HEK293 (cell line): ENCODE measurements around the gene MTF2.

Experiments used
- BCL11B ChIP-seq: fragments of 450-650 bp; formaldehyde crosslinking; IDR thresholded peaks from 2 replicates; pipeline ENCODE4 v1.5.1; 2016; ENCODE audit warnings: low read depth, missing biosample characterization, missing genetic modification characterization
- FEZF1 ChIP-seq: fragments of 450-650 bp; formaldehyde crosslinking; IDR thresholded peaks from 2 replicates; pipeline ENCODE4 v1.5.1; 2016; ENCODE audit warnings: missing biosample characterization, missing genetic modification characterization
- GFI1B ChIP-seq: fragments of 450-650 bp; formaldehyde crosslinking; IDR thresholded peaks from 2 replicates; pipeline ENCODE4 v1.5.1; 2016; ENCODE audit warnings: missing biosample characterization, missing genetic modification characterization
- OSR2 ChIP-seq: fragments of 450-650 bp; formaldehyde crosslinking; IDR thresholded peaks from 2 replicates; pipeline ENCODE4 v1.5.1; 2016; ENCODE audit warnings: missing biosample characterization, missing genetic modification characterization
- OVOL3 ChIP-seq: fragments of 450-650 bp; formaldehyde crosslinking; IDR thresholded peaks from 2 replicates; pipeline ENCODE4 v1.5.1; 2016; ENCODE audit warnings: missing biosample characterization, missing genetic modification characterization
- PBX3 ChIP-seq: sonication (generic); formaldehyde crosslinking; IDR thresholded peaks from 2 replicates; pipeline ENCODE4 v1.8.1; 2022; ENCODE audit warnings: mild to moderate bottlenecking, moderate library complexity, missing genetic modification reagents
- PRDM1 ChIP-seq: fragments of 450-650 bp; formaldehyde crosslinking; IDR thresholded peaks from 2 replicates; pipeline ENCODE4; 2016; ENCODE audit warnings: missing biosample characterization, missing genetic modification characterization
- PRDM4 ChIP-seq: fragments of 450-650 bp; formaldehyde crosslinking; IDR thresholded peaks from 2 replicates; pipeline ENCODE4 v1.5.1; 2017; ENCODE audit warnings: missing biosample characterization, missing genetic modification characterization
- SP2 ChIP-seq: fragments of 450-650 bp; formaldehyde crosslinking; IDR thresholded peaks from 2 replicates; pipeline ENCODE4 v1.5.1; 2016; ENCODE audit warnings: missing biosample characterization, missing genetic modification characterization
- SP3 ChIP-seq: fragments of 450-650 bp; formaldehyde crosslinking; IDR thresholded peaks from 2 replicates; pipeline ENCODE4 v1.5.1; 2016; ENCODE audit warnings: missing biosample characterization, missing genetic modification characterization
- YY2 ChIP-seq: fragments of 450-650 bp; formaldehyde crosslinking; IDR thresholded peaks from 2 replicates; pipeline ENCODE4 v1.5.1; 2016; ENCODE audit warnings: missing biosample characterization, missing genetic modification characterization
- ZBTB11 ChIP-seq: fragments of 450-650 bp; formaldehyde crosslinking; conservative IDR thresholded peaks from 2 replicates; pipeline ENCODE4 v1.5.1; 2016; ENCODE audit warnings: low read depth, missing biosample characterization, missing genetic modification characterization
- ZBTB6 ChIP-seq: fragments of 450-650 bp; formaldehyde crosslinking; IDR thresholded peaks from 2 replicates; pipeline ENCODE4 v1.5.1; 2017; ENCODE audit warnings: missing biosample characterization, missing genetic modification characterization
- ZNF140 ChIP-seq: fragments of 450-650 bp; formaldehyde crosslinking; IDR thresholded peaks from 2 replicates; pipeline ENCODE4 v1.5.1; 2016; ENCODE audit warnings: missing biosample characterization, missing genetic modification characterization
- ZNF2 ChIP-seq: fragments of 450-650 bp; formaldehyde crosslinking; IDR thresholded peaks from 2 replicates; pipeline ENCODE4 v1.5.1; 2016; ENCODE audit warnings: missing biosample characterization, missing genetic modification characterization
- ZNF24 ChIP-seq: fragments of 450-650 bp; formaldehyde crosslinking; IDR thresholded peaks from 2 replicates; pipeline ENCODE4 v1.5.1; 2016; ENCODE audit warnings: missing biosample characterization, missing genetic modification characterization
- ZNF350 ChIP-seq: fragments of 450-650 bp; formaldehyde crosslinking; IDR thresholded peaks from 2 replicates; pipeline ENCODE4 v1.5.0; 2017; ENCODE audit warnings: missing biosample characterization, mild to moderate bottlenecking, missing genetic modification characterization
- ZNF398 ChIP-seq: fragments of 450-650 bp; formaldehyde crosslinking; IDR thresholded peaks from 2 replicates; pipeline ENCODE4 v1.5.1; 2017; ENCODE audit warnings: missing biosample characterization, missing genetic modification characterization
- ZNF423 ChIP-seq: fragments of 450-650 bp; formaldehyde crosslinking; IDR thresholded peaks from 2 replicates; pipeline ENCODE4 v1.5.1; 2016; ENCODE audit warnings: missing biosample characterization, missing genetic modification characterization
- ZNF510 ChIP-seq: fragments of 450-650 bp; formaldehyde crosslinking; IDR thresholded peaks from 2 replicates; pipeline ENCODE4 v1.5.1; 2018; ENCODE audit warnings: mild to moderate bottlenecking, missing genetic modification characterization, missing biosample characterization; ENCODE audit not compliant: insufficient replicate concordance
- ZNF544 ChIP-seq: fragments of 450-650 bp; formaldehyde crosslinking; IDR thresholded peaks from 2 replicates; pipeline ENCODE4 v1.5.0; 2017; ENCODE audit warnings: missing biosample characterization, missing genetic modification characterization
- ZNF548 ChIP-seq: fragments of 450-650 bp; formaldehyde crosslinking; IDR thresholded peaks from 2 replicates; pipeline ENCODE4 v1.5.1; 2016; ENCODE audit warnings: missing biosample characterization, missing genetic modification characterization
- ZNF571 ChIP-seq: fragments of 450-650 bp; formaldehyde crosslinking; IDR thresholded peaks from 2 replicates; pipeline ENCODE4 v1.5.0; 2017; ENCODE audit warnings: missing biosample characterization, missing genetic modification characterization
- ZNF600 ChIP-seq: fragments of 450-650 bp; formaldehyde crosslinking; IDR thresholded peaks from 2 replicates; pipeline ENCODE4 v1.5.1; 2016; ENCODE audit warnings: missing biosample characterization, missing genetic modification characterization
- ZNF664 ChIP-seq: fragments of 450-650 bp; formaldehyde crosslinking; IDR thresholded peaks from 2 replicates; pipeline ENCODE4 v1.5.1; 2016; ENCODE audit warnings: missing biosample characterization, missing genetic modification characterization
- ZNF677 ChIP-seq: fragments of 450-650 bp; IDR thresholded peaks from 2 replicates; pipeline ENCODE4 v1.5.0; 2018; ENCODE audit warnings: missing biosample characterization, mild to moderate bottlenecking, missing genetic modification characterization, moderate library complexity
- ZNF777 ChIP-seq: fragments of 450-650 bp; formaldehyde crosslinking; IDR thresholded peaks from 2 replicates; pipeline ENCODE4 v1.5.1; 2017; ENCODE audit warnings: missing biosample characterization, missing genetic modification characterization, borderline replicate concordance
- ZNF830 ChIP-seq: fragments of 450-650 bp; IDR thresholded peaks from 2 replicates; pipeline ENCODE4 v1.5.0; 2018; ENCODE audit warnings: missing biosample characterization, missing genetic modification characterization, low read depth, mild to moderate bottlenecking, moderate library complexity

Gene MTF2

DNA sequence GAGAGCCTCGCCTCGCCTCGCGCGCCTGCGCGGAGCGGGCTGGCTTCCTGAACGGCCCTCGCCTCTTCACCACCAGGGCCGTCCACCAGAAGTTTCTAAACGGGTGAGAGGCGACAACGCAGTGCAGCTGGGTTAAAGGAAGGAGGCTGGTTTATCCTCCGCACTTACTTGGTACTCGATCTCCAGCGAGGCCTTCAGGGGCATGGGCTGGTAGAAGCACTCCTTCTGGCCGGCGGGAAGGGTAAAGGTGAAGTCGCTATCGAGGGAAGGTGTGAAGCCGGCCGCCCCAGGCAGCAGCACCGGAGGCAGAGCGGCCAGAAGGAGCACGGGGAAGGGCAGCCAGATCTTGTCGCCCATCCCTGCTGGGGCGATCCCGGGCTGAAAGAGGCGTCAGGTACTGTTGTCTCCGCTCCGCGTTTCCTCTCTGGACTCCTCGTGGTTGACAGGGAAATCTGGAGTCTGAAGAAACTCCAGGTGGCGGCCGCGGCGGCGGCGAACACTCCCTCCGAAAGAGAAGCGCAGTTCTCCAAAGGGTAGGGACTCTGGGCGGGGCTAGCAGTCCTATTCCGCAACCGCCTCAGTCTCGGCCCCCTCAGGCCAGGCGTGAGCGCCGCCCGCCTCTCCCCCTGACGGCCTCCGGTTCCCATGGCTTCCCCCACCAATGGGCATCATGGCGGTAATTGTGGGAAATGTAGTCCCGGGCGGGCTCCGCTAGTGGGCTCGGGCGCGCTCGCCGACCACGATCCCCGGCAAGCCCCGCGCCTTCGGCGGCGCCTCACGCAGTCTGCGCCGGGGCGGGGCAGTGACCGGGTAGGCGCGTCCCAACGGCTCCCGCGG is 101.0 kb downstream of the MTF2 start, which contains the start of gene TMED5 (continued):
- TF ChIP-seq ZNF398 (tag by site-specific recombination) (peak; percentile 91), ZNF140 (tag by site-specific recombination) (no peak), YY2 (tag by site-specific recombination) (peak; percentile 67; the same call in 1 of the 2 replicates), BCL11B (tag by site-specific recombination) (peak; percentile 41; the same call in 1 of the 2 replicates), ZNF24 (tag by site-specific recombination) (peak; percentile 38), ZNF2 (tag by site-specific recombination) (peak; percentile 98), ZNF777 (tag by site-specific recombination) (peak; percentile 100), ZNF510 (tag by site-specific recombination) (no peak), SP3 (peak; percentile 95), OSR2 (tag by site-specific recombination) (no peak), ZNF548 (no peak), ZBTB6 (tag by site-specific recombination) (no peak), SP2 (peak; percentile 90), FEZF1 (tag by site-specific recombination) (peak; percentile 3; the same call in 1 of the 2 replicates), ZBTB11 (tag by site-specific recombination) (peak; percentile 7; the same call in 1 of the 2 replicates), ZNF423 (tag by site-specific recombination) (no peak), ZNF571 (tag by site-specific recombination) (no peak), ZNF350 (tag by site-specific recombination) (no peak), ZNF830 (tag by site-specific recombination) (no peak), OVOL3 (tag by site-specific recombination) (0 out of 2 replicates have a peak, but pooled peaks have one; percentile 39), ZNF664 (tag by site-specific recombination) (no peak), ZNF600 (tag by site-specific recombination) (peak; percentile 93), GFI1B (tag by site-specific recombination) (no peak), ZNF677 (tag by site-specific recombination) (no peak), ZNF544 (tag by site-specific recombination) (no peak), PRDM4 (tag by site-specific recombination) (peak; percentile 75), PRDM1 (peak; percentile 39), PBX3 (no peak)
